GM19023 (cell line): ENCODE measurements around the gene SMARCA4.
"Not testable (repeated sequence)": the region's sequence is repeated elsewhere in the genome, so short reads cannot be mapped to it uniquely, and the experiment has no call there.

Experiments used
- ATAC-seq: cut with Tn5 transposase; IDR thresholded peaks from one replicate; pipeline ENCODE4 v1.9.1; 2021; ENCODE audit warnings: mild to moderate bottlenecking, moderate library complexity; ENCODE audit not compliant: unreplicated experiment

The SMARCA4 gene

GRCh38 chr19:10928563-10929401 lies 32.0 kb upstream of the SMARCA4 start, which contains the start of the genes TIMM29 and YIPF2:
TSS of gene TIMM29 (plus strand) at chr19:10928811. CDS start at chr19:10928823, 12 bp downstream.
TSS of gene YIPF2 (minus strand) at chr19:10928639. CDS start at chr19:10928410, 229 bp downstream.
- peak; percentile 72 for ATAC-seq

GRCh38 chr19:10929402-10929794 lies 31.4 kb upstream of the SMARCA4 start:
- ATAC-seq = no peak

GRCh38 chr19:10935371-10936059 lies 25.3 kb upstream of the SMARCA4 start:
- no peak for ATAC-seq

GRCh38 chr19:10936661-10937084 lies 24.2 kb upstream of the SMARCA4 start:
- ATAC-seq = no peak

GRCh38 chr19:10941649-10942048 lies 19.2 kb upstream of the SMARCA4 start:
- not testable (repeated sequence) for ATAC-seq

- ATAC-seq = not testable (repeated sequence)
These were observed 17.4 kb upstream of the SMARCA4 start for GRCh38 chr19:10943412-10943811.

- ATAC-seq = no peak
These were observed 15.6 kb upstream of the SMARCA4 start for GRCh38 chr19:10945264-10945663.

- ATAC-seq = no peak
These were observed 13.7 kb upstream of the SMARCA4 start for GRCh38 chr19:10946958-10947657.

GRCh38 chr19:10952809-10953208 lies 8.0 kb upstream of the SMARCA4 start:
- no peak for ATAC-seq

- not testable (repeated sequence) for ATAC-seq
These were observed 1.4 kb upstream of the SMARCA4 start for GRCh38 chr19:10959277-10959968.

GRCh38 chr19:10961073-10961860 lies 437 bp downstream of the SMARCA4 start:
- peak; percentile 37 for ATAC-seq

GRCh38 chr19:10962863-10963262 lies 2.0 kb downstream of the SMARCA4 start:
- ATAC-seq = no peak

- ATAC-seq = no peak
These were observed 3.0 kb downstream of the SMARCA4 start for GRCh38 chr19:10963865-10964264.

GRCh38 chr19:10964903-10965302 lies 4.1 kb downstream of the SMARCA4 start:
- no peak for ATAC-seq

- no peak for ATAC-seq
These were observed 4.6 kb downstream of the SMARCA4 start for GRCh38 chr19:10965398-10965797.

GRCh38 chr19:10966809-10967208 lies 6.0 kb downstream of the SMARCA4 start:
- ATAC-seq = no peak

- ATAC-seq = no peak
These were observed 7.8 kb downstream of the SMARCA4 start for GRCh38 chr19:10968527-10969135.

- ATAC-seq = no peak
These were observed 10.4 kb downstream of the SMARCA4 start for GRCh38 chr19:10971107-10971726.
